M059J (cell line): Measurements from ENCODE around the gene C10orf62. TPM values are rescaled to one million over a fixed set of nuclear protein-coding genes. Genes with fewer than 3 reads are reported as not detected.
"Not testable (repeated sequence)": the region's sequence is repeated elsewhere in the genome, so short reads cannot be mapped to it uniquely, and the experiment has no call there.

ENCODE experiments used
- DNase-seq: peaks from one replicate; pipeline ENCODE4 v3.0.0-alpha.2; 2012; ENCODE audit warnings: low read depth
- total RNA-seq: library from RNA; depleted of rRNA; stranded (reverse); fragments of >200 nt; shearing (Covaris generic); gene quantifications from 2 replicates; pipeline ENCODE4 v1.2.3, GENCODE V29; 2014

Gene C10orf62
- total RNA-seq, 1 experiment from 2014 or later: not detected

GRCh38 chr10:97564776-97565175 is 24.7 kb upstream of the C10orf62 start:
- no peak for DNase-seq

DNA sequence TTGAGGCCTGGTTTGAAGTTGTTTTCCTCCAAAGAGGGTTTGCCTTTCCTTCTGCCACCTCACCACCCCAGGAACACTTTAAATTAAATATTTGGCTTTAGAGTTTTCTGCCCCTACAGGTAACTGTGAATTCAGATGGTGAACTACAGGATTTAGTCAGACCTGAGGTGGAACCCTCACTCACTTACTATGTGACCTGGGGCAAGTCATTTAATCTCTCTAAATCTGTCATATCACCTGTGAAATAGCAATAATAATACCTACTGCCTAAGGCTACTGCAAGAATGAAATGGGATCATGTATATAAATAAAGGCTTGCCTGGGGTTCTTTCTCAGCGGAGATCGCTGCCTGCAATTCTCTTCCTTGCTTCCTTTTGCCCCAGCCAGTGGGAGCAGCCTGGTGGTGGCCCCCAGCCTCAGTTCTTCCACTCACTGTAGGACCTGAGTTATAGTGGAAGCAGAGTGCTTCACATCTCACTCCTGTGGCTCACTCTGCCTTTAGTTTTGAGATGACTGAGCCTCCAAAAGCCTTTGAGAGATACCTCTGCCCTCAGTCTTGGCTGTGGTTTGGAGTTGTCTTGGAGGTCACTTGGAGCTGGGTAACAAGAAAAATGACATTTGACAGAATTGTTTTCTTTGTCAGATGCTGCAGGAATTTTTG is 23.1 kb upstream of the C10orf62 start:
- no peak for DNase-seq

DNA sequence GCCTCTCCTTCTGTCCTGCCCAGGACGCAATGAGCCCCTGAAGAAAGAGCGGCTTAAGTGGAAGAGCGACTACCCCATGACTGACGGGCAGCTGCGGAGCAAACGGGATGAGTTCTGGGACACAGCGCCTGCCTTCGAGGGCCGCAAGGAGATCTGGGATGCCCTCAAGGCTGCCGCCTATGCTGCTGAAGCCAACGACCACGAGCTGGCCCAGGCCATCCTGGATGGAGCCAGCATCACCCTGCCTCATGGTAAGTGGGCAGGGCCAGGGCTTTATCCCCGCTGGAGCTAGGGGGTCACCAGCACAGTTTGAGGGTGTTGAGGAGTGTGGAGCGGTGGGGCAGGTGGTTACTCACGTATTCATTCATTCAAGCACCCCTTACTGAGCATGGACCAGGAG is 21.6 kb upstream of the C10orf62 start:
- DNase-seq: no peak

DNA sequence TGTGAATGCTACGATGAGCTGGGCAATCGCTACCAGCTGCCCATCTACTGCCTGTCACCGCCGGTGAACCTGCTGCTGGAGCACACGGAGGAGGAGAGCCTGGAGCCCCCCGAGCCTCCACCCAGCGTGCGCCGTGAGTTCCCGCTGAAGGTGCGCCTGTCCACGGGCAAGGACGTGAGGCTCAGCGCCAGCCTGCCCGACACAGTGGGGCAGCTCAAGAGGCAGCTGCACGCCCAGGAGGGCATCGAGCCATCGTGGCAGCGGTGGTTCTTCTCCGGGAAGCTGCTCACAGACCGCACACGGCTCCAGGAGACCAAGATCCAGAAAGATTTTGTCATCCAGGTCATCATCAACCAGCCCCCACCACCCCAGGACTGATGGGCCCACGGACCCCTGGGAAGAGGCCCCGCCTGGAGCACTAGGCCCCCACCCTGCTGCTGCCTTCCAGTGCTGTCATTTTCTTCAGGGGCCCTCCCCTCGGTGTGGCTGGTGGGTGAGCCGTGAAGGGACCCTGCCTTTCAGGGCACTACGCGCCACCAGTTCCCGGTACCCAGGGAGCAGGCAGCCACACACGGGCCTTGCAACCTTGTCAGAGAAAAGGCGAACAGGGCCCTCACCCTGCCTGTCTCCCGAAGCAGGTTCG is 19.3 kb upstream of the C10orf62 start:
- no peak for DNase-seq

GRCh38 chr10:97570789-97571471 is 18.6 kb upstream of the C10orf62 start:
- no peak for DNase-seq

DNA sequence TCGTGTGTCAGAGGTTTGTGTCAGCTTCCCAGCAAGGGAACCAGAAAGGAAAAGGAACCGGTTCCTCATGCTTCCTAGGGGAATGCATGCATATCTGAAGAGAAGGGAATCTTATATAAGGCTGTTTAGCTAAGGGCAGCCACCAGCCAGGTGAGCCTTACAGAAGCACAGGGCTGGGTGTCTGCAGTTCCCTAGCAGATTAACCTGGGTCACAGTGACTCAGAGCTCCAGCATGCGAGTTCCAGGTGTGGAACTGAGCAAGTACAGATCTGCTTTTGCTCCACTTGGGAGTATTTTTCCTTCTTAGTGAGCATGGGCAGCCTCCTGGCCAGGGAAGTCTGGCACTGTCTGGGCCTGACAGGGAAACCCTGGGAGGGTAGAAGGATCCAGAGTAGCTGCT is 17.9 kb upstream of the C10orf62 start:
- DNase-seq: no peak

GRCh38 chr10:97572214-97572989 is 17.1 kb upstream of the C10orf62 start, which contains the start of gene ANKRD2:
TSS of gene ANKRD2 (plus strand) at chr10:97572779. CDS start at chr10:97572789, 10 bp downstream.
- peak; percentile 75 for DNase-seq

DNA sequence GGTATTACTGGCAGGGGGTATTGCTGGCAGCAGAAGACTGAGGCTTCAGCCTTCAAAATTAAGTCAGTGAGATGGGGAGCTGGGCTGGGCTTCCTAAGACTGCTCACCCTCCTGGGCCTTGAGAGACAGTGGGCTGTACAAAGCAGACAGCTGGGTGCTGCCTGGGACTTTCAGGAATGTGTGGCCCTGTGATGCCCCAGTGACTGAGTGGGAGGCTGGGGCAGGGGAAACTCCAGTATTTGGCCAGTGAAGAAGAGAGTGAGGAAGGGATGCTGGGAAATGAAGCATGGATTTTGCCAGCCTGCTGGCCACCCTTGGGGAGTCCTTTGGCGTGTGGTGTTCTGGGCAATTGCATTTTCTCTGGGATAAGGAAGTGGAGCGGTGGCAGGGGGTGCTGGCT is 16.5 kb upstream of the C10orf62 start:
- no peak for DNase-seq

DNA sequence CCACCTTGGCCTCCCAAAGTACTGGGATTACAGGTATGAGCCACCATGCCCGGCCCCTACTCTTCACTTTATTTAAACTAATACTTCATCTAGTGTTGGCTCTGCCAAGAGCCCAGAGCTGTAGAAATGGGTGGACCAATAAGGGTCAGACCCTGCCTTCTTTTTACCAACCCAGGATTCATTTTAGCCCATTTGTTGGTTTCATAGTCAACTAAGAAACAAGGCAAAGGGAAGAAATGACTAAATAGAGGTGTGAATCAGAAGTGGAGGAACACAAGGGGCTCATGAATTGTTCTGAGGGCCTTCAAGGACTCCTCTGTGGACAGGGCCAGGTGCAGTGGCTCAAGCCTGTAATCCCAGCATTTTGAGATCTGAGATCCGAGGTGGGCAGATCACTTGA is 15.8 kb upstream of the C10orf62 start:
- DNase-seq: no peak

GRCh38 chr10:97574374-97575126 is 15.0 kb upstream of the C10orf62 start:
- DNase-seq: peak; percentile 99

DNA sequence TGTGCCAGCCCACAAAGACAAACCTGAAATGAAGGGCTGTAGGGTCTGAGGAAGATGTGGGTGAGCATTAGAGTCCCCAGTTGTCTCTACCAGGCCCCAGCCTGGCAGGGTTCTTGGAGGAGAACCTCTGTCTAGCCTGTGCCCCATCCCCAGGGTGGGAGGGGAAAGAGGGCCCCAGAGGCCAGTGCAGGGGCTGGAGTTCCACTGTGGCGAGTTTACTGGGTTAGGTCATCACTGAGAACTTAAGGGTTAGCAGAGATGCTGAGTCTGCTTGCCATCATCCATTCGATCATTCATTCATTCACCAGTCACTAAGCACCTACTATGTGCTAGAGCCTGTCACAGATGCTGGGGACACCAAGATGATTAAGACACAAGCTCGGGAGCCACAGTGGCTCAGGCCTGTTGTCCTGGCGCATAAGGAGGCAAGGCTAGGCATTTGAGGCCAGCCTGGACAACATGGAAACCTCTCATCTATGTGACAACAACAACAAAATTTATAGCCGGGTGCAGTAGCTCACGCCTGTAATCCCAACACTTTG is 14.3 kb upstream of the C10orf62 start:
- DNase-seq: no peak

DNA sequence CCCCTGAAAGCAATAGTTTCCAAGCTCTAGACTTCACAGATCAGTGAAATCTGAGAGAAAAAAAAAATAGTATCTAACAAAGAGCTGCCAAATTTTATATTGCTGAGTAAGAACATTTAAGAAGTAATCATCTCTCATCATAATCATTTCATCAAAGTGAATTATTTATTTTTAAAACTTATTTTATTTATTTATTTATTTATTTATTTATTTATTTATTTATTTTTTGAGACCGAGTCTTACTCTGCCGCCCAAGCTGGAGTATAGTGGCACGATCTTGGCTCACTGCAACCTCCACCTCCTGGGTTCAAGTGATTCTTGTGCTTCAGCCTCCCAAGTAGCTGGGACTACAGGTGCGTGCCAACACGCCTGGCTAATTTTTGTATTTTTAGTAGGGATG is 13.0 kb upstream of the C10orf62 start:
- DNase-seq: not testable (repeated sequence)

GRCh38 chr10:97577701-97578100 is 11.8 kb upstream of the C10orf62 start:
- no peak for DNase-seq

- DNase-seq: no peak
These were observed 11.2 kb upstream of the C10orf62 start for GRCh38 chr10:97578171-97578844.

- no peak for DNase-seq
These were observed 8.8 kb upstream of the C10orf62 start for GRCh38 chr10:97580421-97581367.

DNA sequence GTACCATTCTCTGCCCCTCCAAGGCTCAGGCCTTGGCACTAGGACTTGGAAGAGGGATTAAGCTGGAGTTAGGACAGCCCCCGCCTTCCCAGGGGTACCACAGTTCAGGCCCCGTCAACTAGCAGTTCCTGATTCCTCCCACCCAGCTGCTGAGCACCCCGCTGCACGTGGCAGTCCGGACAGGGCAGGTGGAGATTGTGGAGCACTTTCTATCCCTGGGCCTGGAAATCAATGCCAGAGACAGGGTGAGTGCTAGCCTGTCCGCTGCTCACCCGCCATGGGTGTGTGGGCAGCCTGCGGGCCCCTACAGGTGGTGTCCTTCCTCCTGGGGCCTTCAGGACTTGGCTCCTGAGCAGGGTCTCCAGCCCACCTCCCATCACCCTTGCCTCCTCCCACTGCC is 7.4 kb upstream of the C10orf62 start:
- no peak for DNase-seq

- DNase-seq: no peak
These were observed 6.0 kb upstream of the C10orf62 start for GRCh38 chr10:97583476-97583875.

DNA sequence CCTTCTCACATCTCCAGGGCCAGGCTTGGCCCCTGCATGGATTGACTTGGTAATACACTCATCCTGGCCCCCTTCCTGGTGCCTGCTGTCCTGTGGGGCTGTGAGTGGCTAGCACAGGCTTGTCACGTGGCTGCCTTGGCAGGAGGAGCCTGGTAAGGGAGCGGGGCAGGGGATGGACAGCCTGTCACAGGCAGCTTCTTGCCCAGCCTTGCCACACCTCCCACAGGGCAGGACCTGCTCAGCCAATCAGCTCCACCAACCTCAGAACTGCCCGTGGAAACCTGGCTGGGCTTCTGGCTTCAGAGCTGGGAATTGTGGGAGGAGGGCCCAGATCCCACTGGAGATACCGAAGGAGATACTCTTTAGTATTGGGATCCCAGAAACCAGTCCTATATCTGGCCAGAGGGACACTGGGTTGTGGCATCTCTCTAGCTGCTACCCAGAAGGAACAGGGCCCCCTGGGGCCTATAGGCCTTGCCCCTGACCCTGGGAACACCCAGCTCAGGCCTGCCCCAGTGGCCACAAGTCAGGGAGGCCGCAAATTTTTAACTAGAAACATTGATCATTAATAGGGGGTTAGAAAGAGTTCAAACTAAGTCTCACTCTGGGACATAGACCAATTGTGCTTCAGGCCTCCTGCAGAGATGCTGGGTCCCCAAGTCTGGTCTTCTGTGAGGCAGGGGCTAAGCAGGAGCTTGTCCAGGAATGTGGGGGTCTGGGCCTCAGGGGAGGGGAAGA is 5.3 kb upstream of the C10orf62 start, which contains the start of gene HOGA1:
HOGA1 (plus strand) TSS at position 330 of the 738 bp plus-strand sequence; CDS start at position 645, 315 bp downstream.
- peak; percentile 58 for DNase-seq
